Skeletal muscle satellite cell (primary cell): ENCODE measurements around the gene ARHGEF10L.

Experiments
- H3K27me3 ChIP-seq: 2 replicates; pipeline ENCODE4 v1.7.0; 2013; ENCODE audit warnings: low read length; ENCODE audit not compliant: control insufficient read depth, insufficient read depth
- H3K36me3 ChIP-seq: 2 replicates; pipeline ENCODE4 v1.7.0; 2013; ENCODE audit warnings: mild to moderate bottlenecking, control low read depth, low read length; ENCODE audit not compliant: insufficient read depth
- H3K4me1 ChIP-seq: 2 replicates; pipeline ENCODE4 v1.7.0; 2013; ENCODE audit warnings: low read length; ENCODE audit not compliant: control insufficient read depth, insufficient read depth
- H3K4me2 ChIP-seq: 2 replicates; pipeline ENCODE4 v1.7.0; 2013; ENCODE audit warnings: mild to moderate bottlenecking, low read length
- H3K4me3 ChIP-seq: 2 replicates; pipeline ENCODE4 v1.7.0; 2013; ENCODE audit warnings: low read length
- H3K9ac ChIP-seq: 2 replicates; pipeline ENCODE4 v1.7.0; 2013; ENCODE audit warnings: mild to moderate bottlenecking, low read depth, low read length, moderate library complexity
- H3K9me3 ChIP-seq: replicated peaks from 2 replicates; pipeline ENCODE4 v1.7.0; 2013; ENCODE audit warnings: mild to moderate bottlenecking, control low read depth, low read length

The ARHGEF10L gene

DNA sequence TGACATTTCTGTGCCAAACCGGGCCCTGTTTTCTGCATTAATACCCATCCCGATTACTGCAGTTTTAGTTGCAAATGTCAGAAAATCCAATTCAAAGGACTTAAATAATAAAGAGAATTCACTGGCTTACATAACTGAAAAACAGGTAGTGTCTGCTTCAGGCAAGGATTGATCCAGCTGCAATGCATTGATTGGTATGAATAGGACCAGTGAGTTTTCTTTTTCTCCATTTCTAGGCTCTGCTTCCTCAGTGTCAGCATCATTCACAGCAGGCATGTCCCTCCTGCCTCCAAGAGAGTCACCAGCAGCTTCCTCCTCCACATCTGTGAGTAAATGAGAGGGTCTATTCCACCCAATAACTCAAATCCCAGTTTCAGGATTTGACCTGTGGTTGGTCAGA is 181.9 kb downstream of the ARHGEF10L start:
- Histone ChIP-seq H3K9ac (no peak overlapping the region), H3K36me3 (no peaks in the 10 kb centered on the region), H3K4me1 (no peaks in the 10 kb centered on the region), H3K27me3 (peaks cover 20% of the 10 kb centered on the region), H3K4me3 (no peak overlapping the region), H3K4me2 (no peak overlapping the region), H3K9me3 (no peaks in the 10 kb centered on the region)

DNA sequence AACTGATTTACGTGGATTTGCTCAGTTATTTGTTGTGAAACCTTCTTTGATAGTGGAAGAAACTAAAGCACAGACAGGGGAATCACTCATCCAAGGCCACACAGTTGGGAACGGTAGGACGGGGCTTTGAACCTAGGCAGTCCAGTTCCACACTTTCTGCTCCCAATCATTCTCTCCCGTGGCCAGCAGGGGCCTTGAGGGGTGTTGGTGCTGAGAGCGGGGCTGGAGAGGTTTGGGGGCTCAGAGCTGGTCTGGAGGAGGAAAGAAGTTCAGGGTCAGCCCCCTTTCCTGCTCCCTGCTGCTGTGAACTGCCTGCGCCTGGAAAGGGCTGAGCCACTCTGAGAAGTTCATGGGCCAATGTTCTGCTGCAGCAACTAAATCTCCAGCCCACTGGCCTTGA is 184.2 kb downstream of the ARHGEF10L start:
- Histone ChIP-seq H3K4me3 (no peak overlapping the region), H3K4me2 (no peak overlapping the region), H3K27me3 (peaks cover 24% of the 10 kb centered on the region), H3K9me3 (no peaks in the 10 kb centered on the region), H3K4me1 (no peaks in the 10 kb centered on the region), H3K9ac (no peak overlapping the region), H3K36me3 (no peaks in the 10 kb centered on the region)

DNA sequence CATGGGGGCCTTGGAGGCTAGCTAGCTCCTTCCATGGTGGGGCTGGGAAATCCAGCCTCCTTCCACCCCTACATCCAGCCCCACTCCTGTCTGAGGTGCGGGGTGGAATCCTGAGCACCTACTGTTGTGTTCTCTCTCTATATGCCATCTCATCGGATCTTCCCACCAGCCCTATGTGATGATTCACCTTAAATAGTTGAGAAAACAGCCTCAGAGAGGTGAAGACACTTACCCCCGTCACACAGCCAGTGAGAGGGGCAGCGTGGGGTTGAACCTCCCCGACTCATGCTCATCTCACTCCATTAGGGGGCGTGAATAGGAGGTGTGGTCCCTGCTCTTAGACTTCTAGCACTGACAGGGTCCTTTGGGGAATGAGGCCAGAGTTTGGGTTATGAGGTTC is 184.7 kb downstream of the ARHGEF10L start:
- no peaks in the 10 kb centered on the region for H3K9me3 ChIP-seq
- H3K27me3 ChIP-seq, result peaks cover 24% of the 10 kb centered on the region
- H3K4me3 ChIP-seq, result no peak overlapping the region
- no peaks in the 10 kb centered on the region for H3K4me1 ChIP-seq
- no peak overlapping the region for H3K9ac ChIP-seq
- no peaks in the 10 kb centered on the region for H3K36me3 ChIP-seq
- no peak overlapping the region for H3K4me2 ChIP-seq

DNA sequence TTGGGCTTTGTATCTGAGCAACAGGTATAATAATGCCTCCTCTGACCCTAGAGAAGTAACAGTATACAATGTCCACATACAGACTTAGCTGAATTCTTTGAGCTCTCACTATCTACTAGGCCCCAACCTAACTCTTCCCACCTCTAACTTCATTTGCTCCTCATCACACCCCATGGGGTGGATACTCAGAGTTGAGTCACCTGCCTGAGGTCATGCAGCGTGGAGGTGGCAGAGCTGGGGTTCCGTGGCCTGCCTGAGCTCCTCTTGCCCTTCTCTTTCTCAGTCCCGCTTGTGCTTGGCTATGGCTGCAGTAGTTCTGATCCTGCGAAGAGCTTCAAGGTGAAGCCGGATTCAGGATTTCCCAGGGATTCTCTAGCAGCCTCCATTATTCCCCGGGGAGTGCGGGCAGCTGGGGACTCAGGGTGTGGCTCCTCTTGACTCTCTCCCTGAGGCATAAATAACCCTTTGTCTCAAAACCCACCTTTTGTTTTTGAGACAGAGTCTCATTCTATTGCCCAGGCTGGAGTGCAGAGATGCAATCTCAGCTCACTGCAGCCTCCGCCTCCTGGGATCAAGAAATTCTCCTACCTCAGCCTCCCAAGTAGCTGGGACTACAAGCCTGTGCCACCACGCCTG is 185.7 kb downstream of the ARHGEF10L start:
- Histone ChIP-seq H3K4me3 (no peak overlapping the region), H3K27me3 (peaks cover 30% of the 10 kb centered on the region), H3K9me3 (no peaks in the 10 kb centered on the region), H3K9ac (no peak overlapping the region), H3K4me2 (no peak overlapping the region), H3K4me1 (no peaks in the 10 kb centered on the region), H3K36me3 (no peaks in the 10 kb centered on the region)

DNA sequence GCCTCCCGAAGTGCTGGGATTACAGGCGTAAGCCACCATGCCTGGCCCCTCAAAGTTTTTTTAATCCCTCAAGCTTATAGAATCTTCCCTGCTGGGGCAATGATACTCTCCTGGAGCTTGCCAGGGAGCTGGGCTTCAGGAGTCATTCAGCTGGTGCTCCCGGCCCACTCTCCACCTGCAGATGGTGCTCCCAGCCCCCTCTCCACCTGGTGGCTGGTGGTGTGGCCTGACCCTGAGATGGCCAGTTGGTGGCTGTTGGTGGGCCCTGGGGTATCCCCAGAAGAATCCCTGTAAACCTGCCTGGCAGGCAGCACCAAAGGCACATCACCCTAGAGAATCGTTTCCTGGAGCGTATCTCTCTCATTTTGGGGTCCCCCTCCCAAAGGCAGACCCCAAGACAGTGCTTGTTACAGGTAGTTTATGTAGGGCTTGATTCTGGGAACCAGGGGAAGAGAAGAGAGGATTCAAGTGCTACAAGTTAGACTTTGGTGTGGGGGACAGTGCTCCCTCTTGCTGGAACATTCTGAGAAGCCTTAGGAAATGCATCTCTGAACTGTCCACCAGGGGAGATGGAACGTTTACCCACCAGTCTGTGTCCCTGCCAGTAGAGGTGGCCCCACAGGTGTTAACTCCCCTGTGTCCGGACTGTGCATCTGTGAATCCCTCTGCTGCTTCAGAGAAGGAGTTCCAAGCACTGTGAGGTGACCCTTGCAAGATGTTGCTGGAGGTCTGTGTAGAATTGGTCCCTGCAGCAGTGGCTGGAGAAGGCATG is 186.5 kb downstream of the ARHGEF10L start:
- H3K4me1 ChIP-seq, result no peaks in the 10 kb centered on the region
- H3K36me3 ChIP-seq, result no peaks in the 10 kb centered on the region
- no peak overlapping the region for H3K4me3 ChIP-seq
- no peaks in the 10 kb centered on the region for H3K9me3 ChIP-seq
- no peak overlapping the region for H3K9ac ChIP-seq
- H3K27me3 ChIP-seq, result peaks cover 30% of the 10 kb centered on the region
- H3K4me2 ChIP-seq, result no peak overlapping the region

DNA sequence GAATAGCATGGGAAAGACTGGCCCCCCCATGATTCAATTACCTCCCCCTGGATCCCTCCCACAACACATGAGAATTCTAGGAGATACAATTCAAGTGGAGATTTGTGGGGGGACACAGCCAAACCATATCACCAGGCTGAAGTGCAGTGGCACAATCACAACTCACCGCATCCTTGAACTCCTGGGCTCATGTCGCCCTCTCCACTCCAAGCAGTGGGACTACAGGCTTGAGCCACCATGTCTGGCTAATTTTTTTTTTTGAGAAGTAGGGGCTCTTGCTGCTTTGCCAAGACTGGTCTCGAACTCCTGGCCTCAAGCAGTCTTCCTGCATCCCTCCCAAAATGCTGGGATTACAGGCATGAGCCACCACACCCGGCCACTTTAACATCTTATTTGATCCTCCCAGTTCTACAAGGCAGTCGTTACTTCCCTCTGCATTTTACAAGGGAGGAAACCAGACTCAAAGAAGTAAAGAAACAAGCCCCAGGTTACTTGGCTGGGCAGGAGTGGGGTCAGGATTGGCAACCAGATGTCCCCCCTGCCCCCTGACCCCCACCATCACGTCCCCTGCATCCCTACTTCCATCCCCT is 188.7 kb downstream of the ARHGEF10L start:
- Histone ChIP-seq H3K4me2 (no peak overlapping the region), H3K36me3 (no peaks in the 10 kb centered on the region), H3K9ac (no peak overlapping the region), H3K4me1 (no peaks in the 10 kb centered on the region), H3K27me3 (peaks cover 15% of the 10 kb centered on the region), H3K9me3 (no peaks in the 10 kb centered on the region), H3K4me3 (no peak overlapping the region)

DNA sequence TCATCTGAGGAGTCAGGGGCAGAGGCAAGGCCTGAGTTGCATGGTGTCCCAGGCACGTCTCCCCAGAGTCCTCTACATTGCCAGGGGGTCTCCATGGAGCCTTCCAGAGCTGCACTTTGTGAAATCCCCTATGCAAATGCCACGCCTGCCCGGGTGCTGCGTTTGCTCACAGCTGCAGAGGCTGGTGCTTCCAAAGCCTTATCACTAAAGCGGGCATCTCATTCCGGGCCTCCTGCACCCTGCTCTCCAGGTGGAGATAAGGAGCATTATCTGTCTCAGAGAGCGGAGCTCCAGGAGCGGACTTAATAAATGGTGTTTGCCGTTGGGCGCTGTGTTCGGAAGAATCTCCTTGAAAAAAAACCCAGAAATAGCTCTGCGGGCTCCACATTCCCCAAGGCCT is 189.8 kb downstream of the ARHGEF10L start:
- no peak overlapping the region for H3K4me2 ChIP-seq
- peaks cover 10% of the 10 kb centered on the region for H3K27me3 ChIP-seq
- no peak overlapping the region for H3K4me3 ChIP-seq
- no peaks in the 10 kb centered on the region for H3K36me3 ChIP-seq
- no peaks in the 10 kb centered on the region for H3K4me1 ChIP-seq
- H3K9me3 ChIP-seq, result no peaks in the 10 kb centered on the region
- no peak overlapping the region for H3K9ac ChIP-seq

DNA sequence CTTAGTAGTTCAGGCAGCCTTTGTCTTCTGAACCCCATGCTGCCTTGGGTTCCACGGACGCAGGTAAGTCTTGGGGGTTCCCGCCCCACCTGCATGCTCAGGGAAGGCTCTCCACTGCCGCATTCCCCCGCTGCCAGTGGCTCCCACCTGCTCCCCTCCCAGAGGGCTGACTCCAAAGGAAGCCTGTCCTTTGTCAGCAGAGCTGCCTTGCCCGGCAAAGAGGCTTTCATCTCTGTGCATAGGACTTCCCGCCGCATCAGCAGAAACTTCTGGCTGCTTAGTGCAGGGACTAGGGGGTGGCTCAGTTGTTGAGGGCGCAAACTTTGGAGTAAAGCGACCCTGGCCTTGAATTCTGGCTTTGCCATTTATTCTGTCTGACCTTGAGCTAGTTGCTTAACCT is 190.4 kb downstream of the ARHGEF10L start:
- Histone ChIP-seq H3K36me3 (no peaks in the 10 kb centered on the region), H3K9ac (no peak overlapping the region), H3K27me3 (peaks cover 12% of the 10 kb centered on the region), H3K4me2 (no peak overlapping the region), H3K4me3 (no peak overlapping the region), H3K9me3 (no peaks in the 10 kb centered on the region), H3K4me1 (no peaks in the 10 kb centered on the region)

DNA sequence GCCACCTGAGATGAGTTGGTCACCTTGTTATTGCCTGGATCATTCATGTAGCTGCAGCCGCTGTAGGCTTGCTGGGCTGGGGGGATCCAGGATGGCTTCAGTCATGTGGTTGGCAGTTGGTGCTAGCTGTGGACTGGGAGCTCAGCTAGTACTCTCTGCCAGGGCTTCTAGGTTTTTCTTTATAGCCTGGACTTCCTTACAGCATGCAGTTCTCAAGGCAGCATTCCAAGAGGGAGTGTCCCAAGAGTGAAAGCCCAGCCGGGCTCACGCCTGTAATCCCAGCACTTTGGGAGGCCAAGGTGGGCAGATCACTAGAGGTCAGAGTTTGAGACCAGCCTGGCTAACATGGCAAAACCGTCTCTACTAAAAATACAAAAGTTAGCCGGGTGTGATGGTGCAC is 192.0 kb downstream of the ARHGEF10L start:
- H3K36me3 ChIP-seq, result no peaks in the 10 kb centered on the region
- H3K9ac ChIP-seq, result no peak overlapping the region
- no peak overlapping the region for H3K4me2 ChIP-seq
- no peak overlapping the region for H3K4me3 ChIP-seq
- no peaks in the 10 kb centered on the region for H3K9me3 ChIP-seq
- H3K4me1 ChIP-seq, result no peaks in the 10 kb centered on the region
- peaks cover 16% of the 10 kb centered on the region for H3K27me3 ChIP-seq

DNA sequence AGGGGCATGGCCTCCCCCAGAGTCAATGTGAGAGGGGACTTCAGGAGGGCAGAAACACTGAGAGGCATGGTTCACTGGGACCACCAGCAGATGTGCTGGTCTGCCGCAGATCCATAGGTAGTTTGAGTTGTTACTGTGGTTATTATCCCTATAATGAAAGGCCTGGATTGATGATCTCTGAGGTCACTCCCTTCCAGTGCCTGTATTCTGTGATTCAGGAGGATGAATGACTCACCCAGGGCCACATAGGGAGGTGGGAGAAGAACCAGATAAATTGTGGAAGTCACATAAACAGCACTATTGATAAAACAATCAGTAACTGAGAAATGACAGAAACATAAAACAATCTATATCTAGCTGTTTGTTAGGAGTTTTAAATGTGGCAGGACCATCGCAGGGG is 193.0 kb downstream of the ARHGEF10L start:
- H3K9me3 ChIP-seq, result no peaks in the 10 kb centered on the region
- H3K27me3 ChIP-seq, result peaks cover 18% of the 10 kb centered on the region
- H3K36me3 ChIP-seq, result no peaks in the 10 kb centered on the region
- H3K4me3 ChIP-seq, result no peak overlapping the region
- no peaks in the 10 kb centered on the region for H3K4me1 ChIP-seq
- H3K9ac ChIP-seq, result no peak overlapping the region
- H3K4me2 ChIP-seq, result no peak overlapping the region

DNA sequence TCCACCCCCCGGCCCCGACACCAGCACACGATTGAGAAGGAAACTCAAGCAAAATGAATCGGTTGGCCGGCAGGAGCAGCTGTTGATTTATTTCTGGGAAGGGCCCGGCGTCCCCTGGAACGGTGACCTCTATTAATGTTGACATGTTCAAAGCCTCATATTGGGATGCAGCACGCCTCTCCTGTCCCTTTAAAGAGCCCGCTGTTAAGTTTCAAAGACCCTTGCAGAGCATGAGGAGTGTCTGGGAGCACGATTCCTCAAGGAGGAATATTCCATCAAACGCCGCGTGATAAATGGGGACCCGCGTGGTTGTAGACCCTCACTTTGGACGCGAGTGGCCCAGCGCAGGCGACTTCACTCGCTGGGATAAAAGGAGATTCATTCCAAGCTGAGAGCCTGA is 194.2 kb downstream of the ARHGEF10L start:
- Histone ChIP-seq H3K4me1 (no peaks in the 10 kb centered on the region), H3K4me3 (no peak overlapping the region), H3K9ac (no peak overlapping the region)

DNA sequence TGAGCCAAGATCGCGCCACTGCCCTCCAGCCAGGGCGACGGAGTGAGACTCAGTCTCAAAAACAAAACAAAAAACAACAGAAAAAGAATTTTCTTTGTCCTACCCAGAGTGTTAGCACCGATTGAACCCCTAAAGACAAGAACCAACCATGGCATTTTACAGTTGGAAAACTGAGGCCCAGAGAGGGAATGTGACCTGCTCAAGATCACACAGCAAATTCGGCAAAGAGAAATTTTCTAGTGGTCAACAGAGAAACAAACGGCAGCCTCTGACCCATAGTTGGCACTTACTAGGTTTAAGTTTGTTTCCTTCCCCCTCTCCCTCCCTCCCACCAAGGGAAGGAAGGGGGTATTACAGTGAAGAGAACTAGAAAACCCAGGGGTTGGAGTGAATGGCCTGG is 195.1 kb downstream of the ARHGEF10L start:
- H3K9me3 ChIP-seq, result no peaks in the 10 kb centered on the region
- no peak overlapping the region for H3K9ac ChIP-seq
- H3K4me3 ChIP-seq, result no peak overlapping the region
- peaks cover 26% of the 10 kb centered on the region for H3K27me3 ChIP-seq
- no peaks in the 10 kb centered on the region for H3K4me1 ChIP-seq
- no peaks in the 10 kb centered on the region for H3K36me3 ChIP-seq
- no peak overlapping the region for H3K4me2 ChIP-seq

More for the DNA sequence above, 194.2 kb downstream of the ARHGEF10L start:
- H3K4me2 ChIP-seq, result no peak overlapping the region
- H3K9me3 ChIP-seq, result no peaks in the 10 kb centered on the region
- H3K36me3 ChIP-seq, result no peaks in the 10 kb centered on the region
- H3K27me3 ChIP-seq, result peaks cover 19% of the 10 kb centered on the region
